GM12892 (cell line): ENCODE data around the gene SSR1.
"Not testable (repeated sequence)": the region's sequence is repeated elsewhere in the genome, so short reads cannot be mapped to it uniquely, and the experiment has no call there.

Experiments used
- POLR2A ChIP-seq: IDR thresholded peaks from 2 replicates; pipeline ENCODE4 v1.6.1; 2011; ENCODE audit warnings: low read depth, low read length, control low read depth
- POLR2AphosphoS5 ChIP-seq: IDR thresholded peaks from 2 replicates; pipeline ENCODE4 v1.6.1; 2011; ENCODE audit warnings: low read depth, low read length, control low read depth
- TAF1 ChIP-seq: IDR thresholded peaks from 2 replicates; pipeline ENCODE4 v1.6.1; 2011; ENCODE audit warnings: low read depth, mild to moderate bottlenecking, control low read depth, low read length, borderline replicate concordance

GRCh38 chr6:7350591-7350990 lies 37.6 kb upstream of the SSR1 start:
- not testable (repeated sequence) for TF ChIP-seq TAF1, POLR2A, POLR2AphosphoS5
